Upper lobe of right lung (tissue), 1 donor: ENCODE data around the gene CYP2A13. TPM values are rescaled to one million over a fixed set of nuclear protein-coding genes. Genes with fewer than 3 reads are reported as not detected.
A peak's percentile ranks its signal among the peaks of the same experiment; 100 is the strongest.
"Not testable (repeated sequence)": the region's sequence is repeated elsewhere in the genome, so short reads cannot be mapped to it uniquely, and the experiment has no call there.

ENCODE experiments used
- ATAC-seq: fragments of 200-7000 bp; cut with Tn5 transposase; one replicate; pipeline ENCODE4 v1.9.1; 2020; ENCODE audit warnings: mild to moderate bottlenecking, moderate library complexity
- DNase-seq: peaks from one replicate; pipeline ENCODE4 v3.0.0-alpha.2; 2020
- H3K27ac ChIP-seq: fragments of 200-600 bp; one replicate; pipeline ENCODE4 v1.8.0; 2022
- H3K27me3 ChIP-seq: fragments of 200-600 bp; one replicate; pipeline ENCODE4 v1.8.0; 2022; ENCODE audit warnings: mild to moderate bottlenecking
- H3K36me3 ChIP-seq: fragments of 200-600 bp; one replicate; pipeline ENCODE4 v1.8.0; 2022
- H3K4me1 ChIP-seq: fragments of 200-600 bp; one replicate; pipeline ENCODE4 v1.8.0; 2022
- H3K4me3 ChIP-seq: fragments of 200-600 bp; one replicate; pipeline ENCODE4 v1.8.0; 2022; ENCODE audit warnings: mild to moderate bottlenecking
- H3K9me3 ChIP-seq: fragments of 200-600 bp; one replicate; pipeline ENCODE4 v1.8.0; 2022
- intact Hi-C: fragments of 100-400 bp; cut with DNase I; formaldehyde crosslinking; loops from one replicate; pipeline ENCODE4 v1.11.0; 2022
- total RNA-seq: library from RNA; stranded (reverse); fragmentation: NEBNext Ultra II Directional; extraction: Animal tissue kit (Norgen Biotek cat#: 25700); gene quantifications from one replicate; pipeline ENCODE4 v1.2.1, GENCODE V29; 2021
- TF ChIP-seq, protein P1 (sequence below): fragments of 200-600 bp; IDR thresholded peaks from one replicate; pipeline ENCODE4 v1.8.0; 2022; ENCODE audit warnings: antibody characterized with exemption
- donor health status: DM: no; HTN: yes; CAD: no; lungs with severe emphysema.

CYP2A13 gene
- total RNA-seq, 1 donor from 2014 or later: not detected

DNA sequence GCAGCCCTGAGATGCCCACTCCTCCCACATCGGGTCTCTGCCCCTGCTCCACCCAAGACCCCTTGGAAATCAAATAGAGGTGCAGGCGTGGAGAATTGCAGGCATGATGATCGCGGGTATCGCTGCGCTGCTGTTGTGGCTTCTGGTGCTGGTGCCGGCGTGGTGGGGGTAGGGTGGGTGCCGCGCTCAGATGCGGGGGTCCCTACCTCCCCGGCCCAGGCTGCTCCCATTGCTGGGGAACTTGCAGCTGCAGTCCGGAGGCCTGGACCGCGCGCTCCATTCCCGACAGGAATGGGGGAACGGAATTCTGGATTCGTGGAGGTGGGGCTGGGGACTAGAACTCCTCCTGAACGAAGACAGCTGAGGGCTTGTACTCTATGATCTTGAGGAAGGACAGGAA lies 46.4 kb downstream of the CYP2A13 start:
- ATAC-seq (no peak), DNase-seq (no peak)
- TF ChIP-seq, protein P1, sequence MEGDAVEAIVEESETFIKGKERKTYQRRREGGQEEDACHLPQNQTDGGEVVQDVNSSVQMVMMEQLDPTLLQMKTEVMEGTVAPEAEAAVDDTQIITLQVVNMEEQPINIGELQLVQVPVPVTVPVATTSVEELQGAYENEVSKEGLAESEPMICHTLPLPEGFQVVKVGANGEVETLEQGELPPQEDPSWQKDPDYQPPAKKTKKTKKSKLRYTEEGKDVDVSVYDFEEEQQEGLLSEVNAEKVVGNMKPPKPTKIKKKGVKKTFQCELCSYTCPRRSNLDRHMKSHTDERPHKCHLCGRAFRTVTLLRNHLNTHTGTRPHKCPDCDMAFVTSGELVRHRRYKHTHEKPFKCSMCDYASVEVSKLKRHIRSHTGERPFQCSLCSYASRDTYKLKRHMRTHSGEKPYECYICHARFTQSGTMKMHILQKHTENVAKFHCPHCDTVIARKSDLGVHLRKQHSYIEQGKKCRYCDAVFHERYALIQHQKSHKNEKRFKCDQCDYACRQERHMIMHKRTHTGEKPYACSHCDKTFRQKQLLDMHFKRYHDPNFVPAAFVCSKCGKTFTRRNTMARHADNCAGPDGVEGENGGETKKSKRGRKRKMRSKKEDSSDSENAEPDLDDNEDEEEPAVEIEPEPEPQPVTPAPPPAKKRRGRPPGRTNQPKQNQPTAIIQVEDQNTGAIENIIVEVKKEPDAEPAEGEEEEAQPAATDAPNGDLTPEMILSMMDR: no peak
- no peak overlapping the region for H3K4me3 ChIP-seq
- no peaks in the 10 kb centered on the region for H3K9me3 ChIP-seq
- H3K27me3 ChIP-seq: no peaks in the 10 kb centered on the region
- no peaks in the 10 kb centered on the region for H3K4me1 ChIP-seq
- intact Hi-C loops: loop anchor here (10.0 kb wide), 1 partner anchor 160 kb away; no protein-coding TSS in a partner anchor
- no peaks in the 10 kb centered on the region for H3K36me3 ChIP-seq
- H3K27ac ChIP-seq: no peak overlapping the region

DNA sequence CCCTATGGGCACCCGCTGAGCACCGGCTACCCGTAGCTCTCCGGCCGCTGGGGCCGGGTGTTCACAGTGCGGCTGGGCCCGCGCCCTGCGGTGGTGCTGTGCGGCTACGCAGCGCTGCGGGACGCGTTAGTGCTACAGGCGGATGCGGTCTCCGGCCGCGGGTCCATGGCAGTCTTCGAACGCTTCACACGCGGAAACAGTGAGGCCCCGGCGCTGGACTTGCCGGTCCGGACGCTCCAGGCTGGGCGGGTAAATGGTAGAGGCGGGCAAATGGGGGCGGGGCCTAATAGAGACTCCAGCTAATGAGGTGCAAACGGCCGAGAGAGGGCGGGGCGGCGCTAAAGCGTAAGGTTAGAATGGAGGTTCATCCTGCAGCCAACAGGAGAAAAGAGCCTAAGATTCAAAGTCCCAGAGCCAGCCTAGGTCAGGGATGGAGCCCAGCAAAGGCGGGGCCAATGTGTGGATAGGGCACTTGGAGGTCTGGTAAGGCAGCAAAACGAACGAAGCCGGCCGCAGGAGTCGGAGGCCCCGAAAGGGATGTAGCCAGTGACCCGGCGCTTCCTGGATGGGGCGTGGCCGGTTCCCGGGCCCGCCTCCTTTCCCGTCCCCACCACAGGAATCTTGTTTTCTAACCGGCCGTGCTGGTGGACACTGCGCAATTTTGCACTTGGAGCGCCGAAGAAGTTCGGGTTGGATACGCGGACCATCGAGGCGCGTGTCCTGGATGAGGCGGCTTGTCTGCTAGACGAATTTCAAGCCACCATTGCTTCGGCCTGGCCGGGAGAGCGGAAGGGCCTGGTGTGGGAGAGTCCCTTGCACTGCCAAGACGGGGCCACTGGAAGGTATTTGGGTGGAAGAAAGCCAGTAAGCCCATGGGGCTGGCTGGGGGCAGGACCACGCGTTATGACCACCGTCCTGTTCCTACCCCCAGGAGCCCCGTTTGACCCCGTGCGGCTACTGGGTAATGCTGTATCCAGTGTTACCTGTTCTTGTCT lies 47.4 kb downstream of the CYP2A13 start:
- not testable (repeated sequence) for H3K36me3 ChIP-seq, H3K9me3 ChIP-seq, H3K27me3 ChIP-seq, H3K4me1 ChIP-seq
- intact Hi-C loops: loop anchor here (10.0 kb wide), 1 partner anchor 161 kb away; no protein-coding TSS in a partner anchor
- peak overlapping the region; percentile 42 for H3K27ac ChIP-seq
- H3K4me3 ChIP-seq: peak overlapping the region; percentile 49
- ATAC-seq (peak; percentile 94), DNase-seq (peak; percentile 88)

DNA sequence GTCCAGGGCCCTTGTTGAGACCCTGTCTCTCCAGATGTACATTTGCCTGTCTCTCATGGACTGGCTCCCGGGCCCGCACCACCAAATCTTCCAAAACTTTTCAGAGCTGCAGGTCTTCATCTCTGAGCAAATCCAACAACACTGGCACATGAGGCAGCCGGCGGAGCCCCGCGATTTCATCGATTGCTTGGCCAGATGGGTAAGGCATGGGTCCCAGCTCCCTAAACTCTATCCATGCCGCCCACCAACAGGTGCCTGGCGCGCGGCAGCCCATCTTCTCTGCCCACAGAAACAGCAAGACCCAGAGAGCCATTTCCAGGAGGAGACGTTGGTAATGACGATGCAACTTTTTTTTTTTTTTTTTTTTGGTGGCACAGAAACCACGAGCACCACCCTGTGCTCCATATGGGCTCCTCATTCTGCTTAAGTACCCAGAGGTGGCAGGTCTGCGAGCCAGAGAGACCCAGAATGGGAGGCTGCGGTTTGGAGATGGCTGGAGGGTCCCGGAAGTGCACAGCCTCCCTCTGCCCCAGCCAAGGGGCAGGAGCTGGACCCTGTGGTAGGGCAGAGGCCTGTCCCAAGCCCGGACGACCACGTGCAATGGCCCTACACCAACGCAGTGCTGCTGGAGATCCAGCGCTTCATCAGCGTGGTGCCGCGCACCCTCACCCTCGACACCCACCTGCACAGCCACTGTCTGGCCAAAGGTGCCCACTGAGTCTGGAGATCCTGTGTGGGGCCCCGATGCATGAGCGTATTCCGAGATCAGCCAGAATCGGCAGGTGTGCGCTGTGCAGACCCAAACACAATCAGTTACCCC lies 48.6 kb downstream of the CYP2A13 start:
- H3K36me3 ChIP-seq: no peaks in the 10 kb centered on the region
- H3K27me3 ChIP-seq: no peaks in the 10 kb centered on the region
- H3K4me3 ChIP-seq: no peak overlapping the region
- no peaks in the 10 kb centered on the region for H3K9me3 ChIP-seq
- H3K27ac ChIP-seq: no peak overlapping the region
- intact Hi-C loops: loop anchor here (10.0 kb wide), 1 partner anchor 162 kb away; no protein-coding TSS in a partner anchor
- TF ChIP-seq, protein P1: no peak
- H3K4me1 ChIP-seq: no peaks in the 10 kb centered on the region
- no peak for ATAC-seq
- DNase-seq: no peak

DNA sequence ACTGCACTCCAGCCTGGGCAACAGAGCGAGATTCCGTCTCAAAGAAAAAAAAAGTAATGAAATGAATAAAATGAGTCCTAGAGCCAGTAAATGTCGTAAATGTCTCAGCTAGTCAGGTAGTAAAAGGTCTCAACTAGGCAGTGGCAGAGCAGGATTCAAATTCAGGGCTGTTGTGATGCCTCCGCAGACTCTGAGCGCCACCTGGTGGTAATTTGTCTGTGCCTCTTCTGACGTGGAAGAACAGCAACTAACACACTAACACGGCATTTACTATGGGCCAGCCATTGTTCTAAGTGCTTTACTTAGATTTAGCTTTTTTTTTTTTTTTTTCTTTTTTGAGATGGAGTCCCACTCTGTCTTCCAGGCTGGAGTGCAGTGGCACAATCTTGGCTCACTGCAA lies 56.2 kb downstream of the CYP2A13 start:
- TF ChIP-seq, protein P1: peak; percentile 85
- Histone ChIP-seq H3K27me3 (peaks cover 4% of the 10 kb centered on the region), H3K36me3 (no peaks in the 10 kb centered on the region), H3K9me3 (no peaks in the 10 kb centered on the region), H3K4me1 (no peaks in the 10 kb centered on the region), H3K27ac (no peak overlapping the region), H3K4me3 (no peak overlapping the region)
- intact Hi-C loops: no loop called here
- peak; percentile 97 for ATAC-seq
- peak; percentile 83 for DNase-seq

Other genes with a start within 250 kb of the CYP2A13 start
- not detected for gene CYP2A6, start 238.0 kb upstream of the CYP2A13 start, total RNA-seq
- 1.7 TPM for gene CYP2A7, start 206.2 kb upstream of the CYP2A13 start, total RNA-seq
- 1.9 TPM for gene CYP2B6, start 97.2 kb upstream of the CYP2A13 start, total RNA-seq
- not detected for gene CYP2F1, start 26.0 kb downstream of the CYP2A13 start, total RNA-seq
- gene CYP2S1, start 104.8 kb downstream of the CYP2A13 start, total RNA-seq: 11.1 TPM
- gene AXL, start 130.8 kb downstream of the CYP2A13 start, total RNA-seq: 59.1 TPM
- 171 TPM for gene HNRNPUL1, start 175.9 kb downstream of the CYP2A13 start, total RNA-seq
- 31.9 TPM for gene CCDC97, start 221.7 kb downstream of the CYP2A13 start, total RNA-seq